ENCODE results near the gene SLC16A10.

Gene SLC16A10

GRCh38 chr6:111263837-111264236, 176.5 kb downstream of the SLC16A10 start:
- H3K27me3 ChIP-seq (replicated peaks; ENCODE audit: control insufficient read depth, insufficient read depth, low read length, poor library complexity, severe bottlenecking), result no peaks in the 10 kb centered on the region
- no peak for DNase-seq
- peaks cover 3% of the 10 kb centered on the region for H3K4me1 ChIP-seq (ENCODE audit: control insufficient read depth, insufficient read depth, low read length, poor library complexity, severe bottlenecking)
- H3K36me3 ChIP-seq (ENCODE audit: control insufficient read depth, insufficient read depth, low read length), result peaks cover 12% of the 10 kb centered on the region
- H3K27ac ChIP-seq (ENCODE audit: insufficient read depth, low read length, poor library complexity, severe bottlenecking), result no peak overlapping the region
- no peak overlapping the region for H3K4me3 ChIP-seq (ENCODE audit: insufficient read depth, low read depth, low read length, poor library complexity, severe bottlenecking)
- H3K9me3 ChIP-seq (ENCODE audit: control insufficient read depth, low read length), result no peaks in the 10 kb centered on the region

DNA sequence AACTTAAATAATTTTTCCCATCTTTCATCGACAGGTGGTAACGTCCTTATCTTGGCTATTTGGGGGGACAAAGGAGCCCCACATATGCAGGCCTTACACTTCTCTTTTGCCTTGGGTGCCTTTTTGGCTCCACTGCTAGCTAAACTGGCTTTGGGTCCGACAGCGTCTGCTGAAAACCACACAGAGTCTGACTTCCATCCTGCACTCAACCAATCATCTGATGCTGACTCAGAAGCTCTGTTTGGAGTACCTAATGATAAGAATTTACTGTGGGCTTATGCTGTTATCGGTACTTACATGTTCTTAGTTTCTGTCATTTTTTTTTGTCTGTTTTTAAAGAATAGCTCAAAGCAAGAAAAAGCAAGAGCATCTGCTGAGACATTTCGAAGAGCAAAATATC, 178.5 kb downstream of the SLC16A10 start:
- H3K4me1 ChIP-seq (ENCODE audit: control insufficient read depth, insufficient read depth, low read length, poor library complexity, severe bottlenecking), result no peaks in the 10 kb centered on the region
- no peak for DNase-seq
- H3K27me3 ChIP-seq (replicated peaks; ENCODE audit: control insufficient read depth, insufficient read depth, low read length, poor library complexity, severe bottlenecking), result no peaks in the 10 kb centered on the region
- H3K9me3 ChIP-seq (ENCODE audit: control insufficient read depth, low read length), result no peaks in the 10 kb centered on the region
- peaks cover 12% of the 10 kb centered on the region for H3K36me3 ChIP-seq (ENCODE audit: control insufficient read depth, insufficient read depth, low read length)
- no peak overlapping the region for H3K4me3 ChIP-seq (ENCODE audit: insufficient read depth, low read depth, low read length, poor library complexity, severe bottlenecking)
- H3K27ac ChIP-seq (ENCODE audit: insufficient read depth, low read length, poor library complexity, severe bottlenecking), result no peak overlapping the region

DNA sequence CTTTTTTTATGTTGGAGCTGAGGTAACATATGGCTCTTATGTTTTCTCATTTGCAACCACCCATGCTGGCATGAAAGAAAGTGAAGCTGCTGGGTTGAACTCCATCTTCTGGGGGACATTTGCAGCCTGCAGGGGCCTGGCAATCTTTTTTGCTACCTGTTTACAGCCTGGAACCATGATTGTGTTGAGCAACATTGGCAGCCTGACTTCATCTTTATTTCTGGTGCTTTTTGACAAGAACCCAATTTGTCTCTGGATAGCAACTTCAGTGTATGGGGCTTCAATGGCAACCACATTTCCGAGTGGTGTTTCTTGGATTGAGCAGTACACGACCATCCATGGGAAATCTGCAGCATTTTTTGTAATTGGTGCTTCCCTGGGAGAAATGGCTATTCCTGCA, 179.0 kb downstream of the SLC16A10 start:
- H3K27me3 ChIP-seq (replicated peaks; ENCODE audit: control insufficient read depth, insufficient read depth, low read length, poor library complexity, severe bottlenecking), result no peaks in the 10 kb centered on the region
- DNase-seq, result no peak
- H3K27ac ChIP-seq (ENCODE audit: insufficient read depth, low read length, poor library complexity, severe bottlenecking), result no peak overlapping the region
- no peaks in the 10 kb centered on the region for H3K4me1 ChIP-seq (ENCODE audit: control insufficient read depth, insufficient read depth, low read length, poor library complexity, severe bottlenecking)
- H3K9me3 ChIP-seq (ENCODE audit: control insufficient read depth, low read length), result no peaks in the 10 kb centered on the region
- H3K36me3 ChIP-seq (ENCODE audit: control insufficient read depth, insufficient read depth, low read length), result peaks cover 12% of the 10 kb centered on the region
- no peak overlapping the region for H3K4me3 ChIP-seq (ENCODE audit: insufficient read depth, low read depth, low read length, poor library complexity, severe bottlenecking)

DNA sequence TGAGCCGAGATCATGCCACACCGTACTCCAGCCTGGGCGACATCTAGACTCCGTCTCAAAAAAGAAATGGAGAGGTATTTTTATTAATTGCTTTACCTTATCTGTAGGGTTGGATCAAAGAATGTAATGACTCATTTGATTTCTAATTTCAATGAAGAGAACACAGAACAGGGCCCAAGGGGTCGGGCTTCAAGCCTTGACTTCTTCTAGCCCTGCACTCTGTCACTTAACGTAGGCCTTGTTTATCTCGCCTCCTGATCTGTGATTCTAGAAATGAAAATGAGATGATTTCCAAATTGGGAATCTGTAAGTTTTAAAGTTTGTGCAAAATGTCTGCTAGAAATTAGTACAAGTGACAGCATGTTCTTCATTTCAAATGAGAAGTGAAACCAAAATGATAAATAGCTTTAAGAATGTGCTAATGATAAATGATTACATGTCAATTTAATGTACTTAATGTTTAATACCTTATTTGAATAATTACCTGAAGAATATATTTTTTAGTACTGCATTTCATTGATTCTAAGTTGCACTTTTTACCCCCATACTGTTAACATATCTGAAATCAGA, 180.5 kb downstream of the SLC16A10 start:
- DNase-seq, result no peak
- H3K27ac ChIP-seq (ENCODE audit: insufficient read depth, low read length, poor library complexity, severe bottlenecking), result no peak overlapping the region
- no peaks in the 10 kb centered on the region for H3K9me3 ChIP-seq (ENCODE audit: control insufficient read depth, low read length)
- no peaks in the 10 kb centered on the region for H3K4me1 ChIP-seq (ENCODE audit: control insufficient read depth, insufficient read depth, low read length, poor library complexity, severe bottlenecking)
- no peak overlapping the region for H3K4me3 ChIP-seq (ENCODE audit: insufficient read depth, low read depth, low read length, poor library complexity, severe bottlenecking)
- peaks cover 13% of the 10 kb centered on the region for H3K36me3 ChIP-seq (ENCODE audit: control insufficient read depth, insufficient read depth, low read length)
- H3K27me3 ChIP-seq (replicated peaks; ENCODE audit: control insufficient read depth, insufficient read depth, low read length, poor library complexity, severe bottlenecking), result no peaks in the 10 kb centered on the region

GRCh38 chr6:111269401-111269970, 182.2 kb downstream of the SLC16A10 start:
- no peaks in the 10 kb centered on the region for H3K4me1 ChIP-seq (ENCODE audit: control insufficient read depth, insufficient read depth, low read length, poor library complexity, severe bottlenecking)
- no peak overlapping the region for H3K27ac ChIP-seq (ENCODE audit: insufficient read depth, low read length, poor library complexity, severe bottlenecking)
- H3K36me3 ChIP-seq (ENCODE audit: control insufficient read depth, insufficient read depth, low read length), result peaks cover 28% of the 10 kb centered on the region
- DNase-seq, result no peak
- H3K9me3 ChIP-seq (ENCODE audit: control insufficient read depth, low read length), result peaks cover 5% of the 10 kb centered on the region
- no peak overlapping the region for H3K4me3 ChIP-seq (ENCODE audit: insufficient read depth, low read depth, low read length, poor library complexity, severe bottlenecking)
- no peaks in the 10 kb centered on the region for H3K27me3 ChIP-seq (replicated peaks; ENCODE audit: control insufficient read depth, insufficient read depth, low read length, poor library complexity, severe bottlenecking)

- H3K27me3 ChIP-seq (replicated peaks; ENCODE audit: control insufficient read depth, insufficient read depth, low read length, poor library complexity, severe bottlenecking), result no peaks in the 10 kb centered on the region
- no peak overlapping the region for H3K4me3 ChIP-seq (ENCODE audit: insufficient read depth, low read depth, low read length, poor library complexity, severe bottlenecking)
- no peaks in the 10 kb centered on the region for H3K4me1 ChIP-seq (ENCODE audit: control insufficient read depth, insufficient read depth, low read length, poor library complexity, severe bottlenecking)
- peaks cover 34% of the 10 kb centered on the region for H3K36me3 ChIP-seq (ENCODE audit: control insufficient read depth, insufficient read depth, low read length)
- DNase-seq, result no peak
- H3K9me3 ChIP-seq (ENCODE audit: control insufficient read depth, low read length), result peaks cover 11% of the 10 kb centered on the region
- H3K27ac ChIP-seq (ENCODE audit: insufficient read depth, low read length, poor library complexity, severe bottlenecking), result no peak overlapping the region
Observed at GRCh38 chr6:111270121-111270520, 182.8 kb downstream of the SLC16A10 start.

DNA sequence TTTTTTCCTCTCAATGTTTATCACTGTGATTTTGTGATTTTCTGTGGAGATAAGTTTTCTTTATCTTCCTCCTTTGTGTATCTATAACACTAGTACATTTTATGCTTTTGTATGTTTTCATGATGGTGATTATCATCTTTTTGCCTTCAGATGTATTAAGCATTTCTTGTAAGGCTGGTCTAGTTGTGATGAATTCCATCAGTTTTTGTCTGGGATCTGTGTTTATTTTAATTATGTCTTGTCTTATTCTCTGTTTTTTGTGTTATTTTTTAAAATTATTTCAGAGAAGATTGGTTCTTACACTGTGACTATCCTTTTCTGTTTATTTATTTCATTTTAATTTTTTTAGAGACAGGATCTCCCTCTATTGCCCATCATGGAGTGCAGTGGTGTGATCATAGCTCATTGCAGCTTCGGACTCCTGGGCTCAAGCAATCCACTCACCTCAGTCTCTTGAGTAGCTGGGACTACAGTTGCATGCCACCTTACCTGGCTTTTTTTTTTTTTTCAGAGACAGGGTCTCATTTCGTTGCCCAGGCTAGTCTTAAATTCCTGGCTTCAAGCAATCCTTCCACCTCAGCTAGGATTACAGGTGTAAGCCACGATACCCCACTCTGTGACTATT, 187.4 kb downstream of the SLC16A10 start:
- H3K27ac ChIP-seq (ENCODE audit: insufficient read depth, low read length, poor library complexity, severe bottlenecking), result no peak overlapping the region
- no peak for DNase-seq
- peaks cover 14% of the 10 kb centered on the region for H3K9me3 ChIP-seq (ENCODE audit: control insufficient read depth, low read length)
- peaks cover 39% of the 10 kb centered on the region for H3K36me3 ChIP-seq (ENCODE audit: control insufficient read depth, insufficient read depth, low read length)
- no peak overlapping the region for H3K4me3 ChIP-seq (ENCODE audit: insufficient read depth, low read depth, low read length, poor library complexity, severe bottlenecking)
- no peaks in the 10 kb centered on the region for H3K4me1 ChIP-seq (ENCODE audit: control insufficient read depth, insufficient read depth, low read length, poor library complexity, severe bottlenecking)
- H3K27me3 ChIP-seq (replicated peaks; ENCODE audit: control insufficient read depth, insufficient read depth, low read length, poor library complexity, severe bottlenecking), result no peaks in the 10 kb centered on the region

DNA sequence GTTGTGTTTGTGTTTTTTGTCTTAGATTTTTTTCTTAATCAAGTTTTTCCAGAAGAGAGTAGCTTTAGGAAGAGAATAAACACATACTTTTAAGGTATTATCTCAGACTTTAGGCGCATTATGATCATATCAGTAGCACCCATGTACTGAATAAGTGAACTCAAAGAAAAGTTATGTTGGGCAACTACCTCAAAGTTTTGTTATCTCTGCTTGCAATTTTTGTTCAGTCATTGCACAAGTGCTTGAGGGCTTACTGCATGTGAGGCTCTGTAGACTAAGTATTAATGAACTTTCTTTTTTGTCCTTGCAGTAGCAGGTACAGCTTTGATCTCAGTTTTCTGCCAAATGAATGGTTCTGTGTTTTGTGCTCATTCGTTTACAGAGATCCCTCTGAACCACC, 189.0 kb downstream of the SLC16A10 start:
- Histone ChIP-seq H3K27me3 (replicated peaks; ENCODE audit: control insufficient read depth, insufficient read depth, low read length, poor library complexity, severe bottlenecking) (no peaks in the 10 kb centered on the region), H3K27ac (ENCODE audit: insufficient read depth, low read length, poor library complexity, severe bottlenecking) (no peak overlapping the region), H3K4me3 (ENCODE audit: insufficient read depth, low read depth, low read length, poor library complexity, severe bottlenecking) (no peak overlapping the region), H3K9me3 (ENCODE audit: control insufficient read depth, low read length) (peaks cover 14% of the 10 kb centered on the region), H3K36me3 (ENCODE audit: control insufficient read depth, insufficient read depth, low read length) (peaks cover 47% of the 10 kb centered on the region), H3K4me1 (ENCODE audit: control insufficient read depth, insufficient read depth, low read length, poor library complexity, severe bottlenecking) (no peaks in the 10 kb centered on the region)
- no peak for DNase-seq

GRCh38 chr6:111276736-111277135, 189.4 kb downstream of the SLC16A10 start:
- Histone ChIP-seq H3K27me3 (replicated peaks; ENCODE audit: control insufficient read depth, insufficient read depth, low read length, poor library complexity, severe bottlenecking) (no peaks in the 10 kb centered on the region), H3K9me3 (ENCODE audit: control insufficient read depth, low read length) (peaks cover 14% of the 10 kb centered on the region), H3K36me3 (ENCODE audit: control insufficient read depth, insufficient read depth, low read length) (peaks cover 47% of the 10 kb centered on the region), H3K4me3 (ENCODE audit: insufficient read depth, low read depth, low read length, poor library complexity, severe bottlenecking) (no peak overlapping the region), H3K4me1 (ENCODE audit: control insufficient read depth, insufficient read depth, low read length, poor library complexity, severe bottlenecking) (no peaks in the 10 kb centered on the region), H3K27ac (ENCODE audit: insufficient read depth, low read length, poor library complexity, severe bottlenecking) (no peak overlapping the region)
- DNase-seq, result no peak

- no peak overlapping the region for H3K4me3 ChIP-seq (ENCODE audit: insufficient read depth, low read depth, low read length, poor library complexity, severe bottlenecking)
- peaks cover 14% of the 10 kb centered on the region for H3K9me3 ChIP-seq (ENCODE audit: control insufficient read depth, low read length)
- H3K4me1 ChIP-seq (ENCODE audit: control insufficient read depth, insufficient read depth, low read length, poor library complexity, severe bottlenecking), result no peaks in the 10 kb centered on the region
- no peak overlapping the region for H3K27ac ChIP-seq (ENCODE audit: insufficient read depth, low read length, poor library complexity, severe bottlenecking)
- no peaks in the 10 kb centered on the region for H3K27me3 ChIP-seq (replicated peaks; ENCODE audit: control insufficient read depth, insufficient read depth, low read length, poor library complexity, severe bottlenecking)
- DNase-seq, result no peak
- peaks cover 51% of the 10 kb centered on the region for H3K36me3 ChIP-seq (ENCODE audit: control insufficient read depth, insufficient read depth, low read length)
Observed at GRCh38 chr6:111277819-111278218, 190.5 kb downstream of the SLC16A10 start.

All from effector memory CD4-positive, alpha-beta T cell (primary cell).